Transverse colon (tissue), 4 donors: ENCODE data around the gene TRIM3. TPM values are rescaled to one million over a fixed set of nuclear protein-coding genes. Genes with fewer than 3 reads are reported as not detected.
A peak's percentile ranks its signal among the peaks of the same experiment; 100 is the strongest.

ENCODE experiments used
- DNase-seq: peaks from one replicate; pipeline ENCODE4 v3.0.0-alpha.2; 2019
- H3K27ac ChIP-seq, 4 donors: fragments of 200-600 bp; sonication (generic); 2 replicates each; pipeline ENCODE4 v1.5.1; 2016 to 2018; ENCODE audit warnings: inconsistent platforms in 4 of 4
- H3K27me3 ChIP-seq: fragments of 200-600 bp; sonication (generic); 2 replicates; pipeline ENCODE4 v1.5.1; 2017; ENCODE audit warnings: inconsistent platforms
- H3K36me3 ChIP-seq, 4 donors: fragments of 200-600 bp; sonication (generic); 2 replicates each; pipeline ENCODE4 v1.5.1; 2017 to 2019; ENCODE audit warnings: inconsistent platforms in 4 of 4
- H3K4me1 ChIP-seq, 4 donors: fragments of 200-600 bp; sonication (generic); 2 replicates each; pipeline ENCODE4 v1.5.1; 2017 to 2020; ENCODE audit warnings: inconsistent platforms in 4 of 4
- H3K4me3 ChIP-seq, 4 donors: fragments of 200-600 bp; sonication (generic); 1 replicate in 1 of 4; 2 replicates in 3 of 4; pipeline versions ENCODE4 v1.5.1 to v1.6.1; 2017 to 2019; ENCODE audit warnings: inconsistent platforms in 4 of 4
- H3K9me3 ChIP-seq, 2 donors: fragments of 200-600 bp; sonication (generic); 2 replicates each; pipeline ENCODE4 v1.5.1; 2017 to 2019; ENCODE audit warnings: inconsistent platforms in 2 of 2
- EP300 ChIP-seq: sonication (generic); formaldehyde crosslinking; IDR thresholded peaks from one replicate; pipeline ENCODE4 v1.6.1; 2017; ENCODE audit warnings: antibody characterized with exemption, low read depth
- POLR2A ChIP-seq: fragments of 450-650 bp; IDR thresholded peaks from one replicate; pipeline ENCODE4 v1.6.1; 2016; ENCODE audit warnings: antibody characterized with exemption, mild to moderate bottlenecking, moderate library complexity
- POLR2AphosphoS5 ChIP-seq, 3 donors: sonication (generic); formaldehyde crosslinking; IDR thresholded peaks; one replicate each; pipeline ENCODE4 v1.6.1; 2016; ENCODE audit warnings: antibody characterized with exemption in 3 of 3
- WGBS, 2 donors: methylation state at CpG; one replicate each; pipeline ENCODE4 v1.1.5; 2018; ENCODE audit warnings: low coverage in 1 of 2; 5-methylcytosine and 5-hydroxymethylcytosine counted together
- in situ Hi-C, 4 donors: fragments of 200-750 bp; cut with MboI; loops; one replicate each; pipeline versions ENCODE4 v1.15.0 to v1.15.1; 2017; ENCODE audit warnings: low sequenced_read_pairs in 3 of 4, low pct_ligation_motif_present in 1 of 4, low pct_unique_long_range_greater_than_20kb in 1 of 4
- intact Hi-C: fragments of 100-400 bp; cut with DNase I; formaldehyde crosslinking; loops from one replicate; pipeline ENCODE4 v1.15.1; 2023; ENCODE audit warnings: low total_unique reads
- total RNA-seq, 4 donors: library from RNA; depleted of rRNA; stranded (reverse); fragments of >200 nt; gene quantifications; one replicate each; pipeline ENCODE4 v1.1.0, GENCODE V29; 2016
- TF ChIP-seq, protein P1 (sequence below), 5 experiments: fragments of 200-600 bp in 3 of 5; fragments of 450-650 bp in 2 of 5; sonication (generic) in 3 of 5; IDR thresholded peaks; 1 replicate in 2 of 5; 2 replicates in 3 of 5; pipeline ENCODE4 v1.5.1; 2016 to 2017; ENCODE audit warnings: antibody characterized with exemption in 5 of 5, inconsistent platforms in 3 of 5, mild to moderate bottlenecking in 2 of 5, moderate library complexity in 1 of 5

The TRIM3 gene
- total RNA-seq, 4 donors from 2014 or later: 49.1 to 205 (median 67.9) TPM

DNA sequence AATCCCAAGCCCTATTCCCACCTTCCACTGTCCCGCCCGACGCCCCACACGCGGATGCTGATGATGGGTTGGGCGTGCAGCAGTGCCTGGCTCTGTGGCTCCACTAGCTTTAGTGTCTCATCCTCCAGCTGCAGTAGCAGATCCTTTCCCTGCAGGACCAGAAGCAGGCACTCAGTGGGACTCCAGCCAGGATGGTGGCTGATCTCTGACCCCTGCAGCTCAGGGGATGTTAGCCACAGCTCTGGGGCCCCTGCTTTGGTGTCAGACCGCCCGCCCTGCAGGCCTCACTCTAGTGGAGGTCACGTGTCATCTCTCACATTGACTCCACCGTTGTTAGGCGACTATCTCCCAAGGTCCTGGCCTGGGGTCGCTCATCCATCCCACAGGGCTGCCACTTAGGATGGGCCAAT lies 71.7 kb downstream of the TRIM3 start:
- in situ Hi-C loops (no loop called here), intact Hi-C loops (no loop called here)
- Histone ChIP-seq H3K4me3 (no peak overlapping the region), H3K9me3 (no peaks in the 10 kb centered on the region), H3K27ac (peak overlapping the region in 3 of 4 donors; percentile 13 to 26 (median 23)), H3K4me1 (peaks cover 0 to 22% (median 5%) of the 10 kb centered on the region in 4 donors), H3K27me3 (no peaks in the 10 kb centered on the region), H3K36me3 (no peaks in the 10 kb centered on the region)
- WGBS, 2 donors: 91% methylated on average over 12 of the region's 12 CpGs; no CpG with 5 or more reads in 1 of the 2 donors
- TF ChIP-seq POLR2A (no peak), POLR2AphosphoS5 (IDR thresholded peaks at IDR 0.05) (no peak), EP300 (no peak)
- TF ChIP-seq, protein P1, sequence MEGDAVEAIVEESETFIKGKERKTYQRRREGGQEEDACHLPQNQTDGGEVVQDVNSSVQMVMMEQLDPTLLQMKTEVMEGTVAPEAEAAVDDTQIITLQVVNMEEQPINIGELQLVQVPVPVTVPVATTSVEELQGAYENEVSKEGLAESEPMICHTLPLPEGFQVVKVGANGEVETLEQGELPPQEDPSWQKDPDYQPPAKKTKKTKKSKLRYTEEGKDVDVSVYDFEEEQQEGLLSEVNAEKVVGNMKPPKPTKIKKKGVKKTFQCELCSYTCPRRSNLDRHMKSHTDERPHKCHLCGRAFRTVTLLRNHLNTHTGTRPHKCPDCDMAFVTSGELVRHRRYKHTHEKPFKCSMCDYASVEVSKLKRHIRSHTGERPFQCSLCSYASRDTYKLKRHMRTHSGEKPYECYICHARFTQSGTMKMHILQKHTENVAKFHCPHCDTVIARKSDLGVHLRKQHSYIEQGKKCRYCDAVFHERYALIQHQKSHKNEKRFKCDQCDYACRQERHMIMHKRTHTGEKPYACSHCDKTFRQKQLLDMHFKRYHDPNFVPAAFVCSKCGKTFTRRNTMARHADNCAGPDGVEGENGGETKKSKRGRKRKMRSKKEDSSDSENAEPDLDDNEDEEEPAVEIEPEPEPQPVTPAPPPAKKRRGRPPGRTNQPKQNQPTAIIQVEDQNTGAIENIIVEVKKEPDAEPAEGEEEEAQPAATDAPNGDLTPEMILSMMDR (IDR thresholded peaks at IDR 0.05): no peak
- DNase-seq: no peak

DNA sequence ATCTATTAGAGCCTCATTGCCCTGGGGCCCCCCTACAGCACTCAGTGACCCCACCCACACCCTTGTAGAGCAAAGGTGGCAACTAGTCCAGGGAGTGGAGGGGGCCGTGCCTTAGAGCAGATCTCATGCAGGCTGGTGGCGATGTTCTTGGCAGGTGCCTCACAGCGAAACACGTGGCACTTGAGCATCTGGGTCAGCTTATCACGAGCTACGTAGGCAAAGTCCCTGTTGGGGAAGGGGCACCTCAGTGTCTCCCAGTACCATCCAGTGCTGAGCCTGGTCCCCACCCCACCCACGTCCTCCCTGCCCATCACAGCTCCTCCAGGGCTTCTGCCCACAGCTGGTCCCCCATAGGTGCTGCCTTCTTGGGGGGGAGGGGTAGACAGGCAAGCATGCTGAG lies 72.3 kb downstream of the TRIM3 start:
- intact Hi-C loops (no loop called here), in situ Hi-C loops (no loop called here)
- DNase-seq: no peak
- TF ChIP-seq POLR2AphosphoS5 (IDR thresholded peaks at IDR 0.05): no peak
- no peak for TF ChIP-seq POLR2A
- TF ChIP-seq, protein P1 (IDR thresholded peaks at IDR 0.05): no peak
- TF ChIP-seq EP300: no peak
- Histone ChIP-seq H3K4me3 (no peak overlapping the region), H3K36me3 (no peaks in the 10 kb centered on the region), H3K9me3 (no peaks in the 10 kb centered on the region), H3K27ac (peak overlapping the region in 1 of 4 donors; percentile 23), H3K4me1 (peaks cover 0 to 22% (median 5%) of the 10 kb centered on the region in 4 donors), H3K27me3 (no peaks in the 10 kb centered on the region)
- WGBS, 2 donors: 95% methylated on average over 7 of the region's 7 CpGs; no CpG with 5 or more reads in 1 of the 2 donors

DNA sequence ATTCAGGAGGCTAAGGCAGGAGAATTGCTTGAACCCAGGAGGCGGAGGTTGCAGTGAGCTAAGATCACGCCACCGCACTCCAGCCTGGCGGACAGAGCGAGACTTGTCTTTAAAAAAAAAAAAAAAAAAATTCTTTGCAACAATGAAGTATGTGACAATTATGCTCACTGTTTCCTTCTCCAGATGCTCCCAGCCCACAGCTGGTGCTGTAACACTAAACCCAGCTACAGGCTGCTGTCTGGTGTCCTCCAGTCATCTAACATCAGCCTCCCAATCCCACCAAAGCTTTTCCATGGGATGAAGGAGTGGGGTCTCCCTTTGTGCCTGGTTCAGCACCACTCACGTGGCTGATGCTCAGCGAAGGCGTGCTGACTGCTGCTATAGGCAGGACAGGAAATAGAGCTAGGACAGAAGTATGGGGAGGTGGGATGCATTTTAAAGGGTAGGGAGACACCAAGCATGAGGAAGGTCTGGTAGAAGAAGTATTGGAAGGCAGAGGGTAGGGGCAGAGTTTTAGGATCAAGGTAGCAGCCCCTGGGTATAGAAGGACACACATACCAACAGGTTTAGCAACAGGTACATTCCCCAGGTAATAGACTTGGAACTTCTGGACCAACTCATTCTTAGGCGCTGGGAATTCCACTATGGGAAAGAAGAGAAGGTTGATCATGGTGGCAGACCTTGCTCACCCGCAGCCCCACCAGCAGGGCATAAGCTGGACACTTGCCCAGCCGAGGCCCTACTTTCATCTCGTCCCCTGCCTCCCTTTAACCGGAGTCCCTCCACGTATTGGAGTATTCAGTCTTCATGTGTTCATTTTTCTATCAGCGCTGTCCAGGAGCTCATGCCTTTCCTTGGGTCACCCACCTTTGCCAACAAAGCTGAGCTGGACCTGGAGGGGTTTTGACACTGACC lies 73.1 kb downstream of the TRIM3 start:
- Histone ChIP-seq H3K4me1 (peaks cover 0 to 18% (median 5%) of the 10 kb centered on the region in 4 donors), H3K27ac (no peak overlapping the region), H3K36me3 (no peaks in the 10 kb centered on the region), H3K27me3 (no peaks in the 10 kb centered on the region), H3K4me3 (no peak overlapping the region), H3K9me3 (no peaks in the 10 kb centered on the region)
- in situ Hi-C loops (no loop called here), intact Hi-C loops (no loop called here)
- DNase-seq: no peak
- TF ChIP-seq POLR2A (no peak), EP300 (no peak), POLR2AphosphoS5 (IDR thresholded peaks at IDR 0.05) (no peak)
- TF ChIP-seq, protein P1 (IDR thresholded peaks at IDR 0.05): no peak
- WGBS, 2 donors: 93 to 98% methylated on average over 8 to 15 of the region's 15 CpGs

Other genes with a start within 250 kb of the TRIM3 start
- 100 to 1,000 TPM; 190 to 681 (median 228) TPM for gene FHIP1B, start 239.3 kb downstream of the TRIM3 start, total RNA-seq
- under 1 TPM in 1 of 4 donors, not detected in 3; 0.14 TPM for gene CNGA4, start 234.9 kb downstream of the TRIM3 start, total RNA-seq
- gene CCKBR, start 214.1 kb downstream of the TRIM3 start, total RNA-seq: under 1 TPM in 1 of 4 donors, not detected in 3; 0.48 TPM
- 100 to 1,000 TPM in 1 of 4 donors, 10 to 100 TPM in 2, 1 to 10 TPM in 1; 8.2 to 124 (median 31.0) TPM for gene CAVIN3, start 153.4 kb downstream of the TRIM3 start, total RNA-seq
- 10 to 100 TPM; 27.7 to 67.0 (median 43.2) TPM for gene SMPD1, start 83.5 kb downstream of the TRIM3 start, total RNA-seq
- 10 to 100 TPM in 3 of 4 donors, 1 to 10 TPM in 1; 9.0 to 18.3 (median 12.0) TPM for gene APBB1, start 54.8 kb downstream of the TRIM3 start, total RNA-seq
- gene HPX, start 33.0 kb downstream of the TRIM3 start, total RNA-seq: 1 to 10 TPM in 2 of 4 donors, not detected in 2; 1.8 to 4.6 TPM
- 100 to 1,000 TPM in 1 of 4 donors, 10 to 100 TPM in 3; 77.3 to 110 (median 87.2) TPM for gene ARFIP2, start 7.4 kb upstream of the TRIM3 start, total RNA-seq
- 10 to 100 TPM; 19.1 to 40.2 (median 30.3) TPM for gene TIMM10B, start 7.6 kb upstream of the TRIM3 start, total RNA-seq
- 10 to 100 TPM; 19.3 to 57.5 (median 34.0) TPM for gene DNHD1, start 23.3 kb upstream of the TRIM3 start, total RNA-seq
- 100 to 1,000 TPM in 1 of 4 donors, 10 to 100 TPM in 2, 1 to 10 TPM in 1; 9.7 to 145 (median 48.2) TPM for gene RRP8, start 129.7 kb upstream of the TRIM3 start, total RNA-seq
- gene ILK, start 129.8 kb upstream of the TRIM3 start, total RNA-seq: 100 to 1,000 TPM; 159 to 211 (median 169) TPM
- 100 to 1,000 TPM in 1 of 4 donors, 10 to 100 TPM in 3; 35.7 to 114 (median 53.8) TPM for gene TAF10, start 138.3 kb upstream of the TRIM3 start, total RNA-seq
- 100 to 1,000 TPM in 1 of 4 donors, 10 to 100 TPM in 3; 64.0 to 114 (median 74.0) TPM for gene TPP1, start 145.5 kb upstream of the TRIM3 start, total RNA-seq
- 10 to 100 TPM in 3 of 4 donors, 1 to 10 TPM in 1; 5.5 to 17.7 (median 14.0) TPM for gene DCHS1, start 181.9 kb upstream of the TRIM3 start, total RNA-seq
- 10 to 100 TPM in 3 of 4 donors, 1 to 10 TPM in 1; 9.3 to 62.9 (median 14.2) TPM for gene MRPL17, start 209.4 kb upstream of the TRIM3 start, total RNA-seq